ENCODE measurements around the gene CHST8.

Gene CHST8

DNA sequence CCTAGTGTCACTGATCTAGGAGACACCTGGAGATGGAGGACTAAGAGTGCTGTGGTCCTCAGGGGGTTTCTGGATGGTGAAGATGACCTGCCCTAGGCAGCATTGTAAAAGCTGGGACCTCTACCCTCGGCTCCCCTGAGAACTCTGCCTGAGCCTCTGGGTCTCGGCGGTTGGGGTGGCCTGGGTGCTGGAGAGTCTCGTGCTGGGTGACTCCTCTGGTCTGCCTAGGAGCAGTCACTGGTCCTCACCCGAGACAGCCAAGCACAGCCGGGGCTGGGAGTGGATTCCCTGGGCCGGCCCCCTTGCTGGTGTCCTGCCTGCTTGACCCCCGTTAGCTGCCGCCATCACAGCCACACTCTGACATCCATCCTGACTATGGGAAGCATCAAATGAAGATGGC, 181.6 kb downstream of the CHST8 start:
- in situ Hi-C loops (cut with HindIII; ENCODE audit: low sequenced_read_pairs), result no loop called here

DNA sequence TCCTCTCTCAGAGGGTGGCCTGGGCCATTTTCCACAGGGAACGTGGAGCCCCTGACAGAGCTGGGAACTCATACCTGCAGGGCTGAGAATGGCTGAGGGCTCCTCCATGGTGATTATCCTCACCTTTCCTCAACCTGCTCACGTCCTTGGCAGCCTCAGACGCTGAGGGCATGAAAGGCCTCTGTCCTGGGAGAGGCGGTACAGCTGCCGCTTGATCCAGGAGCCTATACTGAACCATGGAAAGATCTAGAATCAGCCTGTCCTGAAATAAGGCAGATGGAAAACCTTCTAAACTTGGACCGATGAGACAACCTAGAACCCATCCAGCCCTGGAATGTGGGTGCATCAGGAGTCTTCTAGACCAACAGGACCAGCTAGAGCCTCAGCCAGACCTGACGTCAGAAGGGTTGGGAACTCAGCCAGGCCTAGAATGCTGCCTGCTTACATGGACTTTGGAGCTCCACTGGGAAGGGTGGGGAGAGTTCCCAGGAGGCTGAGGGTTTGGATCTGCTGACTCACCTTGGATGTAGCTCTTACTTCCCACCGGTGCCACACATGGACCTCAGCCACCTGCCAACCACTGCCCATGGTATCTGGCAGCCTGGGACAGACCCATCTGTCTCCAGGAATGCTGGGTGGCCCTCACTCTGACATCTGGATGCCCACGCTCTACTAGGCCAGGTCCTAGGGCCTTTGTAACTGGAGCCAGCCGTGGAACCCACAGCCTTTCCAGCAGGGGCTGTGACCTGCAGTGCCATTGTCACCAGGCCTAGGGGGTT, 182.5 kb downstream of the CHST8 start:
- in situ Hi-C loops (cut with HindIII; ENCODE audit: low sequenced_read_pairs), result no loop called here

- in situ Hi-C loops (cut with HindIII; ENCODE audit: low sequenced_read_pairs), result no loop called here
Observed at GRCh38 chr19:33805313-33805712, 183.6 kb downstream of the CHST8 start.

DNA sequence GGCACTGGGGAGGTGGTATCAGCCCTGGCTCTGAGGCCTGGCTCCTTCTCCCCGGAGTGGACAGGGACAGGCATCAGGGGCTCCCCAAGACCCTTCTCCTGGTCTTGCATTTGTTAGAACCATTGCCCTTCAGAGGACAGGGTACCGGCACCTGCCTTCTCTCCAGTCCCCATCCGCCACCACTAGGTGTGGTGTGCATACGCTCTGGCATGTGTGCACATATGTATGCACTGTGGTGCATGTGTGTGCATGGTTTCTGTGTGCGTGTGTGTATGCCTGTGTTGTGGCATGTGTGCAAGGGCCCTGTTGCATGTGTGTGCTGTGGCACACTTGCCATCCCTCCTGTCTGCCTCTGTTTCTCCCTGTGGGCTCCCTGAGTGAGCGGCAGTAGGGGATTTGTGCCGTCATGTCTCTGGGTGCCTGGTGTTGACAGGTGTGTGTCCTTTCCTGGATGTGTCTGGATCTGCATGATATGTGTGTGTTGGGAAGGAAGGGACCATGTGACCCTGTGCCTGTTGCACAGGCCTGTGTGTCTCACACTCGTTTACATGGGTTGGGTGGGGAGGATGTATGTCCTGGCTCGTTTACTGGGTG, 184.2 kb downstream of the CHST8 start:
- in situ Hi-C loops (cut with HindIII; ENCODE audit: low sequenced_read_pairs), result no loop called here

- in situ Hi-C loops (cut with HindIII; ENCODE audit: low sequenced_read_pairs), result no loop called here
Observed at GRCh38 chr19:33806434-33806881, 184.7 kb downstream of the CHST8 start.

DNA sequence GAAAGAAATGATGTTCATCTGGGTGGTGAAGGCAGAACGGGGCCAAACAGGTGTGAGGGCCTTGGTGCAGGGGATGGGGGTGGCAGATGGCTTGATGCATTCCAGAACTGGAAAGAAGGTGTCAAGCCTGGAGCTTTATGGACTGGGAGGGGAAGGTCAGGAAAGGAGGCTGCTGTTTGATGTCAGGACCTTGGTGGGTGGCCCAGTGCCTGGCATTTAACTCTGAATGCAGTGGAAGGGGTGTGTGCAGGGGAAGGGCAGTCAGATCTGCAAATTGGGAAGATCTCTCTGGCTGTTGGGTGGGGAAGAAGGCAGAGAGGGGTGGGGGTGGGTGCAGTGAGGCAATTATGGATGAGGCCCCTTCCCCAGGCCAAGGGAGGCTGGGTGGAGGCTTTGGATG, 186.6 kb downstream of the CHST8 start:
- in situ Hi-C loops (cut with HindIII; ENCODE audit: low sequenced_read_pairs), result no loop called here

- in situ Hi-C loops (cut with HindIII; ENCODE audit: low sequenced_read_pairs), result no loop called here
Observed at GRCh38 chr19:33809960-33810359, 188.2 kb downstream of the CHST8 start.

DNA sequence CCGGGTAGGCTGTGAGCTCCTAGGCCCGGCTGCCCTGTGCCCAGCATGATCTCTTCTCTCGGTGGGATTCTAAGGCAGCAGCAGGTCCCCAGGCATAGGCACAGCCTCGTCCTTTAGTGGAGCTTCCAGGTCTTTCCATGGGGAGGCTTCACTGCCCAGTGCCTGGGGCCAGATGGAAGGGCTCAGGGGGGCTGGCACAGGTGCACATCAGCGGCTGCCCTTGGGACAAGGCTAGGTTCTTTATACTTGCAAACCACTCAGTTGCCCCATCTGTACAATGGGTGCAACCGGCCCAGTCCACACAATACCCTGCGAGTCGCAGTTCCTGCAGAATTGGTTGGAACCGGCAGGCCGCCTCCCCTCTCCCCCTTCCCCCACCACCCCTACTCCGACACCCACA, 189.1 kb downstream of the CHST8 start:
- in situ Hi-C loops (cut with HindIII; ENCODE audit: low sequenced_read_pairs), result no loop called here

DNA sequence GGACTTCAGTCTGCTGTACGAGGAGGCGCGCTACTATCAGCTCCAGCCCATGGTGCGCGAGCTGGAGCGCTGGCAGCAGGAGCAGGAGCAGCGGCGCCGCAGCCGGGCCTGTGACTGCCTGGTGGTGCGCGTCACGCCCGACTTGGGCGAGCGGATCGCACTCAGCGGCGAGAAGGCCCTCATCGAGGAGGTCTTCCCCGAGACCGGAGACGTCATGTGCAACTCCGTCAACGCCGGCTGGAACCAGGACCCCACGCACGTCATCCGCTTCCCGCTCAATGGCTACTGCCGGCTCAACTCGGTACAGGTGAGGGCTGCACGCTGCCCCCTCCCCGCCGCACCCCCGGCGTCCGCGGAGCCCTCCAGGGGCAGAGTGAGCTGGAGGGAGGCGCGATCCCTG, 189.5 kb downstream of the CHST8 start:
- in situ Hi-C loops (cut with HindIII; ENCODE audit: low sequenced_read_pairs), result no loop called here

GRCh38 chr19:33811736-33812387, 190.1 kb downstream of the CHST8 start:
- in situ Hi-C loops (cut with HindIII; ENCODE audit: low sequenced_read_pairs), result no loop called here

DNA sequence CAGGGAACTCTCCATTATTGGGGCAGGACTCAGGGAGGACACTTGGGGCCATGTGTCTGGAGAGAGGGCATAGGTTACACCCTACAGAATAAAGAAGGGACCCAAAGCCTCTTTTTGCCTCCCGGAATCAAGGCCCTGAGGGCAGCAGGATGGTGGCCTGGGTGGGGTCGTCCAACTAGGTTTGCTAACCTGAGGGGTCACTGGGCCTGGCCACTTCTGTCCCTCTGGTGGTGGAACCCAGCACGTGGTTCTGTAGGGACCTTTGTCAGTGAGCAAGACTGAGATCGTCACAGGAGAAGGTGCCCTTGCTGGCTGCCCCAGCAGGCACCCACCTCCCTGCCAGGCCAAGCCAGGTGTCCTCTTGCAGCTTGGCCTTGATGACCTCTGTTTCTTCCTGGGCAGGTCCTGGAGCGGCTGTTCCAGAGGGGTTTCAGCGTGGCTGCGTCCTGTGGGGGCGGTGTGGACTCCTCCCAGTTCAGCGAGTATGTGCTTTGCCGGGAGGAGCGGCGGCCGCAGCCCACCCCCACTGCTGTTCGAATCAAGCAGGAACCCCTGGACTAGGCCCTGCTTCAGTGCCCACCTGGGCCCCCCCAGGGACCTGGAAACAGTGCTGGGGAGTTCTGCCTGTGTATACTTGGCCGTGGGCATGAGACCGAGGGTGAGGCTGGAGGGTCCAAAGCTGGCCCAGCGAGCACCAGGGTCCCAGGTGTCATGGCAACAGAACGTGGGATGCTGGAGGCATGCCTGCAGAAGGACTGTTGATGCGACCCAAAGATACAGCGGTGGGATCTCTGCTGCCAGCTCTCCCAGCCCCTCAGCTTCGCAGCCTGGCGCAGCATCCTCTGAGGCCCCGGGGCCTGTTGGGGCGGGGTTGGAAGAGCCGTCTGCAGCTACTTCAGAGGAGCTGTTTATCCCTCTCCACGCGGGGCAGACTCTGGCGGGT, 190.9 kb downstream of the CHST8 start:
- in situ Hi-C loops (cut with HindIII; ENCODE audit: low sequenced_read_pairs), result no loop called here

DNA sequence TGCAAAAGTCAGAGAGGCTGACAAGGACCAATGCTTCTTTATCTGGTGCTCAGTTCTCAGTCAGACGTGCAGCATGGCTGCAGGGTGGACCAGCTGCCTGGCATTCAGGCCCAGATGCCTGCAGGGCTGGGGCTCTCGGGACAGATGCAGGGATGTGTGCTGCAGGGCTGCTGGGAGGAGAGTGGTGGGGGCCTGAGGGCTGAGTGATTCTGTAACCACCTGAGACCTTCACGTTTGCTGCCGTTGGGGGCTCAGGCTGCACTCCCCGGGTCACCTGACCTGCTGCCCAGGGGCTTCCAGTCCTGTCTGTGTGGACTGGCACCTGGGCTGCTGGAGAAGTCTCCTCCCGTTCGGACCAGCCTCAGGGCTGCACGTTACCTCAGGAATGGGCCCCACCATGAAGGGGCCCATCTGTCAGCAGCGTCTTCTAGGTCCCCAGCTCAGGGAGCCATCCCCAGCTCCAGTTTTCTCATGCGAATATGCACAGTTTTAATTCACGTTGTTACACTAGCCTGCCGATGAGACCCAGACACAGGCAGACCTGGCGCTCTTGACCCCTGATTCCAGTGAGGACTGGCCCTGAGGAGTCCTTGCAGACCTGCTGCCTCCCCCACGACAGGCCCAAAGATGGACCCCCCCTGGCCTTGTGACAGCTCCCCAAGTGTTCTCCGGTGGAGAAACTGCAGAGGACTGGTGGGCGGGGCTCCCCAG, 191.8 kb downstream of the CHST8 start:
- in situ Hi-C loops (cut with HindIII; ENCODE audit: low sequenced_read_pairs), result no loop called here

- in situ Hi-C loops (cut with HindIII; ENCODE audit: low sequenced_read_pairs), result loop anchor here (5.0 kb wide), 1 partner anchor 53 kb away; no protein-coding TSS in a partner anchor
Observed at GRCh38 chr19:33814181-33815165, 192.7 kb downstream of the CHST8 start.

DNA sequence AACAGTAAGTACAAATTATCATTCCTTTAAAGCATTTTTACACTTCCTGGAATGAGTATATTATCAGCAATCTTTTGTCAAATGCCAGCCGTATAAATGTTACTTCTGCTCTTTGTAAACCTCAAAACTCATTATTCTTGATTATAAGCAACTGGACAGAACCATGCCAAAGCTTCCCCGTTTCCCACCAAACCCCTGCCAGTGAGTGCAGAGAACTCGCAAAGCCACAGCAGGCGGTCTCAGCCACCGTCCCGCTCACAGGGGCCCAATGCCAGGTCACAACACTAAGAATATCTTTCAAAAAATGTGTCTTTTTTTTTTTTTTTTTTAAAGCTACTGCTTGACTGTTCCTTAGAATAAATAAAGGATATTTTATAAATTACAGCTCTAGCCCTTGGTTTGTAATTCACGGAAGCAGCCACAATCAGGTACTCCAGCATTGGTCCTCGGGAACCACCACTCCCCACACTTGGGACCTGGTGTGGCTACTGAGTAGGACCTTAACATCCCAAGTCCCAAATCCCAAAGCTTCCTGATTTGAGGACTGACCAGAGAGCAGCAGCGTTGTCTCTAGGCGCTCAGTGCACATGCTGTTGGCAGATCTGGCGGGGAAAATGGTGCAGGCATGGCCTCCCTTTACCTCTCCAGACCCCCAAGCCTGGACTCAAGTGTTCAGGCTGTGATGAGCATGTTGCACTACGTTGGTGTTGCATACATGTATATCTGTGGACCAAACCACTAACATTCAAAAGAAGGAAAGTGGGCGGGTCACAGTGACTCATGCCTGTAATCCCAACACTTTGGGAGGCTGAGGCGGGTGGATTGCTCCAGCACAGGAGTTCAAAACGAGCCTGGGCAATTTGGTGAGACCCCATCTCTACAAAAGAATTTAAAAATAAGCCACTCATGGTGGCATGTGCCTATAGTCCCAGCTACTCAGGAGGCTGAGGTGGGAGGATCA, 193.9 kb downstream of the CHST8 start:
- in situ Hi-C loops (cut with HindIII; ENCODE audit: low sequenced_read_pairs), result loop anchor here (5.0 kb wide), 1 partner anchor 52 kb away; no protein-coding TSS in a partner anchor

- in situ Hi-C loops (cut with HindIII; ENCODE audit: low sequenced_read_pairs), result loop anchor here (5.0 kb wide), 1 partner anchor 49 kb away; no protein-coding TSS in a partner anchor
Observed at GRCh38 chr19:33818411-33818810, 196.7 kb downstream of the CHST8 start.

DNA sequence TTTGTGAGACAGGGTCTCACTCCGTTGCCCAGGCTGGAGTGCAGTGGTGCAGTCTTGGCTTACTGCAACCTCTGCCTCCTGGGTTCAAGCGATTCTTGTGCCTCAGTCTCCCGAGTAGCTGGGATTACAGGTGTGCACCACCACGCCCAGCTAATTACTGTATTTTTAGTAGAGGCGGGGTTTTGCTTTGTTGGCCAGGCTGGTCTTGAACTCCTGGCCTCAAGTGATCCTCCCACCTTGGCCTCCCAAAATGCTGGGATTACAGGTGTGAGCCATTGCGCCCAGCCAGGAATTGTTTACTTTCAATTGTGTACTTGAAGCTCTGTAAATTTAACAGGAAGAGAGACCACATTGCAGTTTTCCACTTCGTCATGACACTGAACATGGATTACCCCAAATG, 197.3 kb downstream of the CHST8 start:
- in situ Hi-C loops (cut with HindIII; ENCODE audit: low sequenced_read_pairs), result loop anchor here (5.0 kb wide), 1 partner anchor 48 kb away; no protein-coding TSS in a partner anchor

GRCh38 chr19:33819506-33819879, 197.7 kb downstream of the CHST8 start:
- in situ Hi-C loops (cut with HindIII; ENCODE audit: low sequenced_read_pairs), result loop anchor here (5.0 kb wide), 1 partner anchor 48 kb away; no protein-coding TSS in a partner anchor
